Heart left ventricle (tissue), 16 donors: ENCODE results near the gene PTPRM. TPM values are rescaled to one million over a fixed set of nuclear protein-coding genes. Genes with fewer than 3 reads are reported as not detected.

Experiments used
- ATAC-seq, 4 donors: fragments of 200-7000 bp; cut with Tn5 transposase; one replicate each; pipeline ENCODE4 v1.9.1; 2020 to 2022; ENCODE audit warnings: moderate library complexity in 4 of 4, mild to moderate bottlenecking in 3 of 4, moderate number of reproducible peaks in 1 of 4
- DNase-seq, 5 donors: peaks; one replicate each; pipeline ENCODE4 v3.0.0-alpha.2; 2020
- H3K27ac ChIP-seq, 12 donors: fragments of 200-600 bp; sonication (generic) in 4 of 12; one replicate each; pipeline versions ENCODE4 v1.5.0 to v1.8.0; 2016 to 2022; ENCODE audit warnings: mild to moderate bottlenecking in 2 of 12
- H3K27me3 ChIP-seq, 9 donors: fragments of 200-600 bp; sonication (generic) in 2 of 9; one replicate each; pipeline versions ENCODE4 v1.5.1 to v1.8.0; 2016 to 2022; ENCODE audit warnings: mild to moderate bottlenecking in 3 of 9
- H3K36me3 ChIP-seq, 9 donors: fragments of 200-600 bp; sonication (generic) in 2 of 9; one replicate each; pipeline versions ENCODE4 v1.5.0 to v1.8.0; 2018 to 2022; ENCODE audit warnings: mild to moderate bottlenecking in 2 of 9
- H3K4me1 ChIP-seq, 12 donors: fragments of 200-600 bp; sonication (generic) in 4 of 12; one replicate each; pipeline versions ENCODE4 v1.5.0 to v1.8.0; 2016 to 2022; ENCODE audit warnings: mild to moderate bottlenecking in 3 of 12
- H3K4me3 ChIP-seq, 12 donors: fragments of 200-600 bp; sonication (generic) in 4 of 12; one replicate each; pipeline versions ENCODE4 v1.5.0 to v1.8.0; 2017 to 2022; ENCODE audit warnings: mild to moderate bottlenecking in 9 of 12, moderate library complexity in 4 of 12
- H3K9me3 ChIP-seq, 12 donors: fragments of 200-600 bp; sonication (generic) in 4 of 12; one replicate each; pipeline versions ENCODE4 v1.5.0 to v1.8.0; 2016 to 2022; ENCODE audit warnings: mild to moderate bottlenecking in 1 of 12
- CTCF ChIP-seq, 12 donors: fragments of 200-600 bp; sonication (generic) in 4 of 12; IDR thresholded peaks; one replicate each; pipeline versions ENCODE4 v1.5.0 to v1.8.0; 2018 to 2022; ENCODE audit warnings: antibody characterized with exemption in 12 of 12, mild to moderate bottlenecking in 5 of 12
- POLR2A ChIP-seq, 2 donors: fragments of 450-650 bp; IDR thresholded peaks; one replicate each; pipeline ENCODE4 v1.6.1; 2017; ENCODE audit warnings: antibody characterized with exemption in 2 of 2, mild to moderate bottlenecking in 2 of 2, moderate library complexity in 2 of 2
- WGBS, 4 donors: extraction: QIAGEN DNeasy Blood & Tissue Kit in 2 of 4; methylation state at CpG; one replicate each; pipeline versions ENCODE4 v1.1.5 to v1.1.7; 2013 to 2018; 5-methylcytosine and 5-hydroxymethylcytosine counted together
- intact Hi-C, 10 donors: fragments of 100-400 bp; cut with DNase I; formaldehyde crosslinking; loops; one replicate each; pipeline versions ENCODE4 v1.11.1 to v1.14.2; 2022
- polyA plus RNA-seq, 2 donors: library from polyadenylated mRNA; stranded (reverse); fragments of 200-250 nt; gene quantifications; one replicate each; pipeline ENCODE4 v1.2.3, GENCODE V29; 2013
- total RNA-seq, 9 donors: library from RNA; depleted of rRNA in 2 of 9; stranded (reverse); fragments of >200 nt in 2 of 9; fragmentation: NEBNext Ultra II Directional in 3 of 9; extraction: Animal tissue kit (Norgen Biotek cat#: 25700) in 3 of 9; gene quantifications; one replicate each; pipeline versions ENCODE4 v1.1.0 to v1.2.4, GENCODE V29; 2016 to 2023
- donor health status: ischemic (EF 13 %, LVEDD 7.1; RV severe dilation, severe dysfunction).
- donor health status: healthy with polysubstance abuse.
- donor health status: DM: no; HTN: yes; CAD: no.
- donor health status: DM: no; HTN: no; CAD: no.
- donor health status: ischemic (EF 25% LVEDD 6.9; RV normal size, moderate dysfunction).
- donor health status: ischemic (EF 25% LVEDD 5.7; RV mildly dilated, moderate dysfunction).
- donor health status: healthy.
- donor health status: DM: yes; HTN: yes; CAD: no.
- donor health status: ischemic (EF 35%, LVEDD 5.7; RV mildly dilated, moderate dysfunction).
- donor health status: nonischemic (EF 11% LVEDD 7.7; RV severe dilation, severe dysfunction).
- donor health status: DM: yes; HTN: yes; CAD: no.
- donor health status: PGD.
- donor health status: ischemic (EF 29% LVEDD 5.4; RV normal size, mild dysfunction).
- donor health status: nonischemic (EF 23%, LVEDD 6.1; RV moderate dilation, normal function).

The PTPRM gene
- total and polyA plus RNA-seq, 11 donors: 93.8 to 186 (median 123) TPM

GRCh38 chr18:7575465-7576028, 8.4 kb downstream of the PTPRM start:
- DNase-seq: no peak
- no peaks in the 10 kb centered on the region for H3K27me3 ChIP-seq
- TF ChIP-seq POLR2A (IDR thresholded peaks at IDR 0.05): no peak
- TF ChIP-seq CTCF (IDR thresholded peaks at IDR 0.05): no peak
- WGBS, 4 donors: 67 to 82% (median 72%) methylated on average over 2 of the region's 2 CpGs
- intact Hi-C loops: loop anchor here in 8 of 10 donors (2.0 to 10.0 kb wide), 9 partner anchors 37 to 809 kb away; no protein-coding TSS in a partner anchor
- H3K9me3 ChIP-seq: no peaks in the 10 kb centered on the region
- ATAC-seq: no peak
- H3K36me3 ChIP-seq: no peaks in the 10 kb centered on the region
- peak overlapping the region in 3 of 12 donors; percentile 13 to 51 (median 25) for H3K27ac ChIP-seq
- H3K4me3 ChIP-seq: no peak overlapping the region
- peaks cover 4 to 85% (median 53%) of the 10 kb centered on the region in 12 donors for H3K4me1 ChIP-seq

- ATAC-seq (no peak), DNase-seq (no peak)
- Histone ChIP-seq H3K27ac (peak overlapping the region in 1 of 12 donors; percentile 13), H3K27me3 (no peaks in the 10 kb centered on the region), H3K36me3 (no peaks in the 10 kb centered on the region), H3K9me3 (no peaks in the 10 kb centered on the region), H3K4me3 (no peak overlapping the region), H3K4me1 (peaks cover 4 to 91% (median 52%) of the 10 kb centered on the region in 12 donors)
- intact Hi-C loops: loop anchor here in 8 of 10 donors (5.0 to 10.0 kb wide), 8 partner anchors 41 to 809 kb away; no protein-coding TSS in a partner anchor
- TF ChIP-seq CTCF (IDR thresholded peaks at IDR 0.05) (no peak), POLR2A (IDR thresholded peaks at IDR 0.05) (no peak)
Observed at GRCh38 chr18:7576077-7576476, 9.0 kb downstream of the PTPRM start.

- no peaks in the 10 kb centered on the region for H3K27me3 ChIP-seq
- ATAC-seq: no peak
- intact Hi-C loops: loop anchor here in 8 of 10 donors (5.0 to 10.0 kb wide), 8 partner anchors 41 to 808 kb away; no protein-coding TSS in a partner anchor
- H3K9me3 ChIP-seq: no peaks in the 10 kb centered on the region
- H3K4me1 ChIP-seq: peaks cover 4 to 89% (median 47%) of the 10 kb centered on the region in 12 donors
- H3K36me3 ChIP-seq: no peaks in the 10 kb centered on the region
- no peak overlapping the region for H3K4me3 ChIP-seq
- no peak for DNase-seq
- H3K27ac ChIP-seq: peak overlapping the region in 1 of 12 donors; percentile 43
- TF ChIP-seq POLR2A (IDR thresholded peaks at IDR 0.05) (no peak), CTCF (IDR thresholded peaks at IDR 0.05) (no peak)
Observed at GRCh38 chr18:7576685-7577084, 9.6 kb downstream of the PTPRM start.

GRCh38 chr18:7577706-7578105, 10.6 kb downstream of the PTPRM start:
- intact Hi-C loops: loop anchor here in 8 of 10 donors (5.0 to 10.0 kb wide), 8 partner anchors 40 to 807 kb away; no protein-coding TSS in a partner anchor
- peak overlapping the region in 4 of 12 donors; percentile 10 to 43 (median 26) for H3K27ac ChIP-seq

More at GRCh38 chr18:7577706-7578105, 10.6 kb downstream of the PTPRM start:
- Histone ChIP-seq H3K4me1 (peaks cover 3 to 83% (median 43%) of the 10 kb centered on the region in 12 donors), H3K36me3 (no peaks in the 10 kb centered on the region), H3K9me3 (peaks cover 0 to 4% (median 0%) of the 10 kb centered on the region in 12 donors), H3K27me3 (no peaks in the 10 kb centered on the region), H3K4me3 (no peak overlapping the region)
- TF ChIP-seq POLR2A (IDR thresholded peaks at IDR 0.05) (no peak), CTCF (IDR thresholded peaks at IDR 0.05) (no peak)
- ATAC-seq (peak in 1 of 4 donors; percentile 66), DNase-seq (no peak)
- 22 to 44% (median 26%) methylated on average over 1 of the region's 1 CpG for WGBS, 4 donors
